HG03066 (cell line): ENCODE measurements around the gene GPBP1.
"Not testable (repeated sequence)": the region's sequence is repeated elsewhere in the genome, so short reads cannot be mapped to it uniquely, and the experiment has no call there.

Experiments used
- ATAC-seq: cut with Tn5 transposase; IDR thresholded peaks from one replicate; pipeline ENCODE4 v1.9.1; 2021; ENCODE audit warnings: low read depth; ENCODE audit not compliant: unreplicated experiment

The GPBP1 gene

GRCh38 chr5:57259704-57260103 is 85.8 kb downstream of the GPBP1 start:
- no peak for ATAC-seq

- no peak for ATAC-seq
Observed at GRCh38 chr5:57262541-57262940, 88.7 kb downstream of the GPBP1 start.

- no peak for ATAC-seq
Observed at GRCh38 chr5:57267805-57268204, 93.9 kb downstream of the GPBP1 start.

GRCh38 chr5:57276353-57276752 is 102.5 kb downstream of the GPBP1 start:
- ATAC-seq, result no peak

- ATAC-seq, result no peak
Observed at GRCh38 chr5:57277085-57277484, 103.2 kb downstream of the GPBP1 start.

GRCh38 chr5:57280853-57281252 is 107.0 kb downstream of the GPBP1 start:
- ATAC-seq, result no peak

GRCh38 chr5:57285084-57285483 is 111.2 kb downstream of the GPBP1 start:
- not testable (repeated sequence) for ATAC-seq

GRCh38 chr5:57291894-57292293 is 118.0 kb downstream of the GPBP1 start:
- no peak for ATAC-seq

GRCh38 chr5:57292336-57292735 is 118.5 kb downstream of the GPBP1 start:
- no peak for ATAC-seq

GRCh38 chr5:57298295-57298984 is 124.6 kb downstream of the GPBP1 start:
- ATAC-seq, result peak; percentile 64

GRCh38 chr5:57298985-57299491 is 125.2 kb downstream of the GPBP1 start:
- no peak for ATAC-seq

- ATAC-seq, result no peak
Observed at GRCh38 chr5:57299986-57300385, 126.1 kb downstream of the GPBP1 start.

- no peak for ATAC-seq
Observed at GRCh38 chr5:57302164-57302563, 128.3 kb downstream of the GPBP1 start.

GRCh38 chr5:57302643-57303042 is 128.8 kb downstream of the GPBP1 start:
- ATAC-seq, result no peak

- no peak for ATAC-seq
Observed at GRCh38 chr5:57303985-57304384, 130.1 kb downstream of the GPBP1 start.

- no peak for ATAC-seq
Observed at GRCh38 chr5:57304931-57305330, 131.1 kb downstream of the GPBP1 start.

- no peak for ATAC-seq
Observed at GRCh38 chr5:57306359-57306758, 132.5 kb downstream of the GPBP1 start.

- ATAC-seq, result no peak
Observed at GRCh38 chr5:57307516-57307915, 133.7 kb downstream of the GPBP1 start.

GRCh38 chr5:57309022-57309421 is 135.2 kb downstream of the GPBP1 start:
- ATAC-seq, result not testable (repeated sequence)

GRCh38 chr5:57311251-57311650 is 137.4 kb downstream of the GPBP1 start:
- no peak for ATAC-seq

- no peak for ATAC-seq
Observed at GRCh38 chr5:57311921-57312735, 138.3 kb downstream of the GPBP1 start.

- no peak for ATAC-seq
Observed at GRCh38 chr5:57313716-57314115, 139.9 kb downstream of the GPBP1 start.
